Esophagus mucosa (tissue), 1 donor: ENCODE results near the gene WDR38. TPM values are rescaled to one million over a fixed set of nuclear protein-coding genes. Genes with fewer than 3 reads are reported as not detected.
A peak's percentile ranks its signal among the peaks of the same experiment; 100 is the strongest.

Source experiments
- ATAC-seq: fragments of 200-7000 bp; cut with Tn5 transposase; one replicate; pipeline ENCODE4 v1.9.1; 2020
- total RNA-seq: library from RNA; stranded (reverse); gene quantifications from one replicate; pipeline ENCODE4 v1.2.4, GENCODE V29; 2023
- donor health status: DM: yes; HTN: yes; CAD: no.

WDR38 gene, protein sequence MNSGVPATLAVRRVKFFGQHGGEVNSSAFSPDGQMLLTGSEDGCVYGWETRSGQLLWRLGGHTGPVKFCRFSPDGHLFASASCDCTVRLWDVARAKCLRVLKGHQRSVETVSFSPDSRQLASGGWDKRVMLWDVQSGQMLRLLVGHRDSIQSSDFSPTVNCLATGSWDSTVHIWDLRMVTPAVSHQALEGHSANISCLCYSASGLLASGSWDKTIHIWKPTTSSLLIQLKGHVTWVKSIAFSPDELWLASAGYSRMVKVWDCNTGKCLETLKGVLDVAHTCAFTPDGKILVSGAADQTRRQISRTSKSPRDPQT
- not detected for total RNA-seq

DNA sequence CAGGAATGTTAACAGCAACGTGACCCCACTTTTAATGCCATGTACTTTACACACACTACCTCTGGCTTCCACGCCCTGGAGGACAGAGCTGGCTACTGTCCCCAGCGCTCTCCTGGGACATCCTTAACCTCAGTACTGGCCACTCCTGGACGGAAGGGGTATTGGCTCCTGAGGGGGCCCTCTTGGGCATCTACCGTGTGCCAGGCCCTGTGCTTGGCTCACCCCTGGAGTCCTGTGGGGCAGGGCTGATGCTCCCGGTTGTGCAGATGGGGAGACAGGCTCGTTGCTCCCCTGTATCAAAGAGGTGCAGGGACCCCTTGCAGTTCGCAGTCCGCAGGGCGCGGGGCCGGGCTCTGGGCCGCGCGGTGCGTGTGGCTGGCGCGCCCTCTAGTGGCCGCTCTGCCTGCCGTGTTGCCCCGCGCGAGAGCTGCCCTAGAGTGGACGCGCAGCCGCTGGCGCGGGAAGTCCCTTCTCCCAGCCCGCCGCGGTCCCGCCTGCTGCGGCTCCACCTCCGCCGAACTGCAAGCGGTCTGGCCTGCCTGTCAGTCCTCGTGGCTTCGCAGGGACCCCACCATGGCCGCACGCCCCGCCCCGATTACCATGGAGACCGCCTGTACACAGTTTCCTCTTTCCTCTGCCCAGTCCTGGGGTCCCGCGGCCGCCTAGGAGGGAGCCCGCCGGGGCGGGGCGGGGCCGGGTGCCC is at the start of gene WDR38:
WDR38 (plus strand) TSS at position 632 of the 703 bp plus-strand sequence. CDS start 72 bp downstream, outside the sequence.
- peak; percentile 74 for ATAC-seq

DNA sequence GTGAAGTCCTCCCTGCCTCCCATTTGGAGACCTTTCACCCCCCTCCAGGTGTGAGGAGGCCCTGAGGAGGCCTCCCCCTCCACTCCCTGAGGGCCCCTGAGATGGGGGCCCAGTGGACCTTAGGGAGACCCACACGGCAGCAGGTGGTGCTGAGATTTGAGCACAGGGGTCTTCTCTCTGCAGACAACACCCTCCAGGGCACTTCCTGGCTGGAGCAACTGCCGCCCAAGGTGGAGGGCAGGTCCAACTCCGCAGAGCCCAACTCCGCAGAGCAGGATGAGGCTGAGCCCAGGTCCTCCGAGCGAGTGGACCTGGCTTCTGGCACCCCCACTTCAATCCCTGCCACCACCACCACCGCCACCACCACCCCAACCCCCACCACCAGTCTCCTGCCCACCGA is 49.3 kb upstream of the WDR38 start:
- ATAC-seq, result no peak

DNA sequence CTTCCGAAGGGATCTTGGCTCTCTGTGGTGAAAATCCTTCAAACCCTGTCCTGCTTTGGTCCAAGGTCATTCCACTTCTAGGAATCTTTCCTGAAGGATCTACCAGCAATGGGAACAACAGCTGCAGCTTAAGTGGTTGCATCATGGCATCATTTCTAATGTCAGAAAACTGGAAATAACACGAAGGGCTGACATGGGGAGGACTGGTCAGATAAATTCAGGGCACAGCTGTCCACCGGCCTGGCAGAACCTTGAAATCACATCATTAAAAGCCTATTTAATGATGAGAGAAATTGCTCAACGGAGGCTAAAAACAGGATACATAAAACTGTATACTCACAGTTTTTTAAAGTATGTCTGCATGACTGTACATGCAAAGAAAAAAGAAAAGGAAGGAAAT is 48.1 kb upstream of the WDR38 start:
- no peak for ATAC-seq

DNA sequence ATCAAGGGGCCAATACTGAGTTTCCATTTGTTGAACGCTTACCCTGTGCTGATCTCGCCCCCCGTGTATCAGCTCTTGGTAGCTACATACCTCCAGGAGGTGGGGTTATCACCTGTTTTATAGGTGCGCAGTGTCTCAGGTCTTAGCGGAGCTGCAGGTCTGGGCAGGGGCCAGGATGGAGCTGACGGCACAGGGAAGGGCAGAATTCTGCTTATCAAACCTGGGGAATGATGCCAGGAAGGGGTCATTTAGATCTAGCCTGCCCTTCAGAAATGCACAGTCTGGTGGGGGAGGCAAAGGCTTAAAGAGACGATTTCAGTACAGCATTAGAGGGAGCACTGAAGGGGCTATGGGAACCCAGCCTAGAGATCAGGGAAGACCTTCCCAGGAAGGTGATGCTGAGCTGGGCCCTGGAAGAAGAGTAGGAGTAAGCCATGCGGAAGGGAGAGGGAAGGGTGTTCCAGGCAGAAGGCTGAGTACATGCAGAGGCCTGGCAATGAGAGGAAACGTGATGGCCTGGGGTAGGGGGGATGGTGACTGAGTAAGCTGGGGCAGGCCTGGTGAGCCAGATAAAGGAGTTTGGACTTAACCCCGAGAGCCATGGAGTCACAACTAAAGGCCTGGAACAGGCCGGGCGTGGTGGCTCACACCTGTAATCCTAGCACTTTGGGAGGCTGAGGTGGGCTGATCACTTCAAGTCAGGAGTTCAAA is 44.9 kb upstream of the WDR38 start:
- no peak for ATAC-seq

DNA sequence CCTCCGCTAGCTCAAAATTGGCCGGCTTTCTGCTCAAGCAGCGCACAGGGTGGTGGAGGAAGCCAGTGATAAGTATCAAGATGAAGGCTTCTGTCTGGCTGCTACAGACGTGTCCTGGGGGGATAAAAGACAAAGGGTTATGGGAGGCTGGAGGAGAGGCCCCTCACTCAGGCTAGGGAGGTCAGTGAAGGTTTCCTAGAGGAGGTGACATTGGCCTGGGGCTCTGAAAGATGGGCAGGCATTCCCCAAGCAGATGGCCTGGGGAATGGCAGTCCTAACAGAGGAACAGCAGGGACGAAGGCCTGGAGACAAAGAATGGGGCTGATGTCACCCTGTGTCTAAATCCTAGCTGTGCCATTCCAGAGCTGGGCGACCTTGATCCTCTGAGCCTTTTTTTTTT is 44.0 kb upstream of the WDR38 start:
- ATAC-seq, result no peak

DNA sequence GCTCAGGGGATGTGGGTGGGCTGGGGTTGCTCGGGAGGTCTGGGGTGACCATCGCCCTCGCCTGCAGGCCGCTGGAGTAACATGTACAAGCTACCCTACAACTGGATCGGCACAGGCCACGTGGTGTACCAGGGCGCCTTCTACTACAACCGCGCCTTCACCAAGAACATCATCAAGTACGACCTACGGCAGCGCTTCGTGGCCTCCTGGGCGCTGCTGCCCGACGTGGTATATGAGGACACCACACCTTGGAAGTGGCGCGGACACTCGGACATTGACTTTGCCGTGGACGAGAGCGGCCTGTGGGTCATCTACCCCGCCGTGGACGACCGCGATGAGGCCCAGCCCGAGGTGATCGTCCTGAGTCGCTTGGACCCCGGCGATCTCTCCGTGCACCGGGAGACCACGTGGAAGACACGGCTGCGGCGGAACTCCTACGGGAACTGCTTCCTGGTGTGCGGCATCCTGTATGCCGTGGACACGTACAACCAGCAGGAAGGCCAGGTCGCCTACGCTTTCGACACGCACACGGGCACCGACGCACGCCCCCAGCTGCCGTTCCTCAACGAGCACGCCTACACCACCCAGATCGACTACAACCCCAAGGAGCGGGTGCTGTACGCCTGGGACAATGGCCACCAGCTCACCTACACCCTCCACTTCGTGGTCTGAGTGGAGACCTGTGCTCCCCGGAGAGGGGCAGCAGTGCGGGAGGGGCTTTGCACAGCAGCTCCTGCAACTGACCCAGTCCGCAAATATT is 43.3 kb upstream of the WDR38 start:
- ATAC-seq, result no peak

DNA sequence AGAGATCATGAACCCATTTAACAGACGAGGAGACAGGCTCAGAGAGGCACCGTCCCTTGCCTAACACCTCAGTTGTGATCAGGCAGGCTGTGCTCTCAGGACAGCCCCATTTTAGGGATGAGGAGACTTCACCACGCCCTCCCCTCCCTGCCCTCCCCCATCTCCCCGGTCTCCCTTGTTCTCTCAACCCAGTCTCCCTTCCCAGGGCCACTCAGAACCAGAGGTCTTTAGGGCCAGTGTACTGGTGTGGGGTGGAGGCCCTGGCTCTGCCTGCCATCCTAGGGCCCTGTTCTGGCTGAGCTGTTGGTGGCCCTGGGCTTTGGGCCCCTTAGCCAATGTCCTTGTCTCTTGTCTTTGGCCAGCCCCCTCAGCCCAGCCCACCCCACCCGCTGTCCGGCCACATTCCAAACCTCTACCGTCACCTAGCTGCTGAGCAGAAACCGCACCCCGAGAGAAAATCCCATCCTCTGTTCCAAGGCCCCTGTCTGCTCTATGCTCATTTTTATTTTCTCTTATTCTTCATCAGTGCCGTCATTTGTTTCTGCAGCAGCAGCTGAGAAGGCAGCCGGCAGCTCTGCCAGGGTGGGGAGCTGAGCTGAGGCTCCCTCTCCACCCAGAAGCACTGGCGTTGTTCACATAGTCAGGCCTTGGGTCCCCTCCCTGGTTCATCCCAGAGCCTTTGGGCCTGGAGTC is 42.5 kb upstream of the WDR38 start:
- peak; percentile 53 for ATAC-seq

DNA sequence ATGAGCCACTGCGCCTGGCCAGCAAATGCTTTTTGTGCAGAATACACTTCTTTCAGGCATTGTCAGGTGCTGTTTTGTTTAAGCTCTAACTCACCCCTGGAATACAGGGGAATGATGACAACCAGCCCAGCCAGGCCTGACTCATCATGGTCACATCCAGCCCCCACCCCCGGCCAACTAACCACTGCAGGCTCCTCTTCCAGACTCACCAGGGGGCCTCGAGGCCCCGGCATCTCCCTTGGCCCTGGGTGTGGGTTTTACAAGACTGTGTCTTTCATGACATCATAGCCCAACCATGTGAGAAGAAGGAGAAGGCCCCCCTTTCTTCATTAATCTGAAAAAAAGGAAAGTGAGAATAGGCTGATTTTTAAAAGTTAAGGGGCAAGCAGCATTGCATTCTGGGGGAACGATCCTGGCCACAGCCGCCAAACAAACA is 40.8 kb upstream of the WDR38 start:
- ATAC-seq, result no peak

DNA sequence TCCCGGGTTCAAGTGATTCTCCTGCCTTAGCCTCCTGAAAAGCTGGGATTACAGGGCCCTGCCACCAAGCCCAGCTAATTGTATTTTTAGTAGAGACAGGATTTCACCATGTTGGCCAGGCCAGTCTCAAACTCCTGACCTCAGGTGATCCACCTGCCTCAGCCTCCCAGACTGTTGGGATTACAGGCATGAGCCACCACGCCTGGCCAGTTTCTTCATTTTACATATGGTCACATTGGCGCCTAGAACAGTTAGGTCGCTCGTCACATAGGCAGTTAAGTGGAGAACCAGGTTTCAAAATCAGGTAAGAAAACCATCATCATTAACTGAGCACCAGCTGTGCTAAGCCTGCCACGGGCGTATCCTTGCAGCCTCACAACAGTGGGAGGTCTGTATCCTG is 40.2 kb upstream of the WDR38 start:
- ATAC-seq, result no peak

DNA sequence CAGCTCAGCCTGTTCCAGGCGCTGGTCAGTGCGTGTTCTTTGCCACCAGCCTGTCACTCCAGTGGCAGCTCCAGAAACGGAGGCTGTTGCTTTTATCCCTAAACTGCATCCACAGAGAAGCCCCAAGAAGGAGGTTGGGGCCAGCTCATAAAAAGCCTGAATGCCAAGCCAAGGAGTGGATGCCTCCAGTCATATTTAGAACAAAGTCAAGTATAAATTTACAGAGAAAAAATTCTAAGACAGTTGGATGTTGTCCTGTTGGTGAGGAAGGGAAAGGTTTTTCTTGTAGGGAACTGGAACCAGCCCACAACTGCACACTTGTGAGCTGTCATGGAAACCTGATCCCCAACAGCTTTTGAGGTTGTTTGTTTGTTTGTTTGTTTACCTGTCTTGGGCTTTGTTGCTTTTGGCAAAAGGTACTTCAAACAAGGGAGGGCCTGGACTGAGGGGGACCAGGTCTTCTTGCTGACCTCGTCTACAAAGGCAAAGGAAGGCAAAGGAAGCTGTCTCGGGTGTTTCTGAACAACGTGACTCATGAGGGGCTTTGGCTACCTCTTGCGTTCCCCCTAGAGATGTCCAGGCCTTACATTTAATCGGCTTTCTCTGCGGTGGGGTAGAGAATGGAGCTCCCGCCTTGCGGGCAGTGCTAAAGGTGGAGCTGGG is 39.6 kb upstream of the WDR38 start:
- ATAC-seq, result no peak

DNA sequence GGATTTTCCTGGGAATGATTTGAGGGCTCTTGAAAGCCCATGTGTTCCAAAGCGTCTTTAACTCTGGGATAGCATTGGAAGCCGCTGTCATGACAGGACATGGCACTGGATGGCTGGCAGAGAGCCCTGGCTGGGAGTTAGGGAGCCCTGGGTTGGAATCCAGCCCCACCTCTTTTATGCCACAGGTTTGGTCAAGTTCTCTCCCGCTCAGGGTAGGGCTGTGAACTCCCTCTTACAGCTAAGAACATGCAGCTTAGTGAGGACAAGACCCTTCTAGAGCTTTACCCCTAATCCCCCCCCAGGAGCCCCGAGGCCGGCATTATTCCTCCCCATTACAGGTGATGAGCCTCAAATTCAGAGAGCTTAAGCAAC is 39.1 kb upstream of the WDR38 start:
- peak; percentile 47 for ATAC-seq

DNA sequence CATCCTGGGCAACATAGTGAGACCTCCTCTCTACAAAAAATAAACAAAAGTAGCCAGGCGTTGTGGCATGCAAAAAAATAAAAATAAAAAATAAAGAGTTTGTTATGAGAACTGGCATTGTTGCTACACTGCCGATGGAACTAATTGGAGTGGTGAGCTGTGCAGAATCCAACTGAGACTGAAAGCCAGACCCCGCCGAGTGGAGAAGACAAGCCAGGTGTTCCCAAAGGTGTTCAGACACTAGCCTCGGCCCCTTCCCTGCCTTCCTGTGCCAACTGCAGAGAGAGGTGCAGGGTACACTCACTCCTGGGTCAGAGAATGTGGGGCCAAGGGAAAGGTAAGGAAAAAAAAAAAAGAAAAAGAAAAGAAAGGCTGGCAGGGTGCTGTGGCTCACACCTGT is 37.7 kb upstream of the WDR38 start:
- ATAC-seq, result no peak

DNA sequence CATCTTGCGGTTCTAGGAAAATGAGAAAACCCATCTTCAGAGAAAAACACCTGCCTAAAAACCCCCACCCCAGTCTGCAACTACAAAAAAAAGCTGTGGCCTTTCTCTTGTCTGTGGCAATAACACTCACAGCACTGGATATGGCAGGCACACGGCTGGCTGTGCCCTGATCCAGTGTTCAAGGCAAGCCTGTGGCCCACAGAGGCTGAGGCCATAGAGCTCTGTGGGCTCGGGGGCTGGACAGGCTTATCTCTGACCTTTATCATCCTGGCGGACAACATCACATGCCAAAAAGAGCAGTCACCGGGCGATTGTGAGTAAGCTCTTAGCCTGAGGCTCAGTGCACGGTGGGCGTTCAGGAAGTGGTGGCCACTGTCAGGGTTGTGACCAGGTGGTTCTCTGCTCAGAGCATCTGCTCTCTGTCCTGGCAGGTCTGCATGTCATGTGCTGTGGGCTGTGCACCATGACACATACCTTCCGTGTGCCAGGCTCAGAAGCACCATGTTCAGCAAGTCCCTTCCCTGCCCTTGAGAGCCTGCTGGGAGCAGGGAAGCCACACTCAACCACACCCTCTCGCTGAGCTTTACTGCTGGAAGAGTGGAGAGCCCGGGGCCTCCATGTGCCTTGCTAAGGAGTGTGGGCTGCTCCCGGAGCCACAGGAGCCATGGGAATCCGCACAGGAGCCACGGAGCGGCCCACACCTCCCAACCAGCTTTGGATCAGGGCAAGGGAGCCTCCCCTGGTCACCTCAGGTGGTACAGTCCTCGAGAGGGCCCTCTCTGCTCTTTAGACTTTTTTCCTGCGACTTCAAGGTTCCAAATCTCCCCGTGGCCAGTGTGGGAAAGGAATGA is 34.6 kb upstream of the WDR38 start:
- ATAC-seq, result peak; percentile 96

DNA sequence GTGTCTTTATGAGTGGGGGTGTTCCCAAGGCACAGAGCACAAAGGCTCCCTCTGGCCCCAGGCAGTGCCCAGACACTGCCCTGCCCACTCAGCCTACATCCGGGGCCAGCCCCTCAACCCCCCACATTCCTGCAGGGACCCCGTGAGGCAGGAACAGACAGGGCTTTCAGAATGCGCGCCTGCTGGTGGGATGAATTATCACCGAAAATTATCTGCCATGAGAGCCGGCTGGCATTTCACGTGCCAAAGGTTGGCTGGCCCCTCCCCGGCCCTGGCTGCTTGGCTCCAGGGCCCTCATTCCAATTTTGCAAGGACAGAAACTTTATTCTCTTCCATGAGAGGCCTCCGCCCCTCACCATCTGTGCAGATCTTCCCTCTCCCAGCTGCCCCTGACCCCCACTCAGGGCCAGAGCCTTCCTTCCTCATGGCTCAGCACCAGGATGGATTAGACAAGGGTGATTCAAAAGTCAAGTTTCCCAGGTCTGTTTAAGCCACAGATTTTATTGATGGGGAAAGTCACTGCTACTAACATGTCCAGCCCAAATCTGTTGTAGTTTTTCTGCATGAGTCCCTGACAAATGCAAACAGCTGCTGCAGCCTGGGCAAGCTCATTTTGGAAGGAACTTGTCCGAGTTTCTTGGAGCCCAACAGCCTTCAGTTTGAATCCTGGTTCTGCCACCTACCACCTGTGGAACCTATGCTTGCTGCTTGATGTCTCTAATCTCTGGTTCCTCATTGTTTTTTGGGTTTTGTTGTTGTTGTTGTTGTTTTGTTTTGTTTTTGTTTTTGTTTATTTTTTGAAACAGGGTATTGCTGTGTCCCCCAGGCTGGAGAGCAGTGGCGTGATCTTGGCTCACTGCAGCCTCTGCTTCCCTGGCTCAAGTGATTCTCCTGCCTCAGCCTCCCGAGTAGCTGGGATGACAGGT is 32.3 kb upstream of the WDR38 start:
- no peak for ATAC-seq

DNA sequence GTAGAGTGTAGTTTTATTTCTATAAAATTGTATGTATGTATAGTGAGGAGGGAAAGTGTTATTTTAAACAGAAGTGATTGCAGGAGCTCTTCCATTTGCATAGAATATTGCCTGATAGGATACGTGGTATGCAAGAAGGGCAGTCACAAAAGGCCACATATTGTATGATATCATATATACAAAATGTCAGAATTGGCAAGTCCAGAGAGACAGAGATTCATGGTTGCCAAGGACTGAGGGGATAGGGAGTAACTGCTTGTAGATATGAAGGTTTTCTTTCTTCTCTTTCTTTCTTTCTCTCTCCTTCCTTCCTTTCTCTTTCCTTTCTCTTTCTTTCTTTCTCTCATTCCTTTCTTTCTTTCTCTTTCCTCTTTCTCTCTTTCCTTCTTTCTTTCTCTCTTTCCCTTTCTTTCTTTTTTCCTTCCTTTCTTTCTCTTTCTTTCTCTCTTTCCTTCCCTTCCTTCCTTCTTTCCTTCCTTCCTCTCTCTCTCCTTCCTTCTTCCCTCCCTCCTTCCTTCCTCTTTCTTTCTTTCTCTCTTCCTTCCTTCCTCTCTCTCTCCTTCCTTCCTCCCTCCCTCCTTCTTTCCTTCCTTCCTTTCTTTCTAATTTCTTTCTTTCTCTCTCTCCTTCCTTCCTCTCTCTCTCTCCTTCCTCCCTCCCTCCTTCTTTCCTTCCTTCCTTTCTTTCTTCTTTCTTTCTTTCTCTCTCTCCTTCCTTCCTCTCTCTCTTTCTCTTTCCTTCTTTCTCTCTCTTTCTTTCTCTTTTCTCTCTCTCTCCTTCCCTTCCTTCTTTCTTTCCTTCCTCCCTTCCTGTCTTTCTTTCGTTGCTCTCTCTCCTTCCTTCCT is 24.5 kb upstream of the WDR38 start:
- ATAC-seq, result no peak

DNA sequence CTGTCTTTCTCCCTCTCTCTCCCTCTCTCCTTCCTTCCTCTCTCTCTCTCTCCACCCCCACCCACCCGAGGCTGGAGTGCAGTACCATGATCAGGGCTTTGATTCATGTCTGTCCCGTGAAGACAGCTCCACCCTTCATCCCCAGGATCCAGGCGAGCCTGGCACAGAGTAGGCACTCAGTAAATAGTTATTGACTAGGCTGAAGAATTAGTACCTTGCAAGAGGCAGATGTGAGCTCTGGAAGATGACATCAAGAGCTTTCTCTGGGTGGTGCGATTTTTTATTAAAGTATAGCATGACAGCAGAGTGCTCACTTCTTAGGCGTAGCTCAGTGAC is 24.0 kb upstream of the WDR38 start:
- ATAC-seq, result no peak

DNA sequence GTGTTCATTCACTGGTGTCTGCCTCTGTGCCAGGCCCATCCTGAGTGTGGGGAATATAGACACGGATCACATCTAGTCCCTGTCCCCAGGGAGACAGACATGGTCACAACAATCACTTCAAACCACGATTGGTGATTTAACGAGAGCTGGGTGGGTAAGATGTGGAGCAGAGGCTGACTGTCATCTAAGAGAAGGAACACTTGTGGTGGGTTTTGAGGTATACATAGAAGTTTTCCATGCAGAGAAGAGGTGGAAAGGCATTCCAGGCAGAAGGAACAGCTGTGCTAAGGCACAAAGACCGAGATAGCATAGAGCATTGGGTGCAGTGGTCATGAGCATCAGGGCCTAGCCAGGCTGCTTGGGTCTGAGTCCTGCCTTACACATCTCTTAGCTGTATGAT is 22.7 kb upstream of the WDR38 start:
- no peak for ATAC-seq

DNA sequence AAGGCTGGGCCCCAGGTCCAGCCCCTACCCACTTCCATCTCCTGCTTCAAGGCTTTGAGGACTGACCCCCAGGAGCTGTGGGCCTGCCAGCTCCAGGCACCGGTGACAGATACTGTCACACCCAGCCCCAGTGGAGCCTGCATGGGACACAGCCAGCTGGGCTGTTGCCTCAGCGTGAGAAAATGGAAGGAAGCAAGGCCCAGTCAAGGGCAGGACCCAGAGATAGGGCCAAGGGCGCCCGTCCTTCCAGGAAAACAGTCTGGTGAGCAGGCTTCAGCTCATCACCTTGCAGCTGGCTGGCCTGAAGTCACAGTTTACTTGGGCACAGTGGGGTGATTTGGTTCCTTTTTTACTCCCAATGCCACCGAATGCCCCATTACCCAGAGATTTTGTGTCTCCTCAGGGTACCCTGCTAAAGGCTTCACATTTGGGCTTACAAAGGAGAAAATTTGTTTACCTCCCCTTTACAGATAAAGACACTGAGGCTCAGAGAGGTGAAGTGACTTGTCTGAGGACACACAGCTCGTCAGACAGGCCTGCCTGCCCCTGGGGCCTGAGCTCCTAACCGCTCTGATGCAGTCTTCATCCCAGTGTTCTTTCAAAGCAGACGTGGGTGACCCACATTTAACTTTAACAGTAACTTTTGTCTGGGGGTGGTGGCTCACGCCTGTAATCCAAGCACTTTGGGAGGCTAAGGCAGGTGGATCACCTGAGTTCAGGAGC is 21.5 kb upstream of the WDR38 start:
- ATAC-seq, result peak; percentile 14
